ENCODE data around the gene ARSG.
"Not testable (repeated sequence)": the region's sequence is repeated elsewhere in the genome, so short reads cannot be mapped to it uniquely, and the experiment has no call there.

DNA sequence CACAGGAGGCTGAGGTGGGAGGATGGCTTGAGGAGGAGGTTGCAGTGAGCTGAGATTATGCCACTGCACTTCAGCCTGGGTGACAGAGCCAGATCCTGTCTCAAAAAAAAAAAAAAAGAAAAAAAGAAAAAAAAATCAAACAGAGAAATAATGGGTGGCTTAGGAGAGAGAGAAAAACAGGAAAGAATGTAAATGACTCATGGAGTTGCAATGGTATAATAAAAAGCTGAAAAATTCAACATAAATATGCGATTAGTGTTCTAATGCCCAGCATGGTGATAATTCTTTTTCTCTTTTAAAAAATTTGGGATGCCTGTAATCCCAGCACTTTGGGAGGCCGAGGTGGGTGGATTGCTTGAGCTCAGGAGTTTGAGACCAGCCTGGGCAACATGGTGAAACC is 63.0 kb downstream of the ARSG start:
- not testable (repeated sequence) for TF ChIP-seq SUZ12 (IDR thresholded peaks at IDR 0.05); FOXM1 (IDR thresholded peaks at IDR 0.05; ENCODE audit: borderline replicate concordance); HDGF (IDR thresholded peaks at IDR 0.05; ENCODE audit: borderline replicate concordance); TARDBP (IDR thresholded peaks at IDR 0.05); FOXA1 (IDR thresholded peaks at IDR 0.05); ARNT (IDR thresholded peaks at IDR 0.05); SP1 (IDR thresholded peaks at IDR 0.05); ELF4 (IDR thresholded peaks at IDR 0.05); BHLHE40 (IDR thresholded peaks at IDR 0.05; ENCODE audit: borderline replicate concordance); FOXK2 (IDR thresholded peaks at IDR 0.05); NFRKB (IDR thresholded peaks at IDR 0.05); LEF1 (IDR thresholded peaks at IDR 0.05; ENCODE audit: borderline replicate concordance); PKNOX1 (IDR thresholded peaks at IDR 0.05)
